Peyer's patch (tissue), 4 donors: Measurements from ENCODE around the gene ATP13A2.

Experiments used
- CTCF ChIP-seq, 6 experiments: fragments of 450-650 bp in 4 of 6; fragments of 200-600 bp in 2 of 6; sonication (generic) in 1 of 6; IDR thresholded peaks; one replicate each; pipeline ENCODE4 v1.5.1; 2017 to 2019; ENCODE audit warnings: antibody characterized with exemption in 6 of 6, mild to moderate bottlenecking in 3 of 6, moderate library complexity in 1 of 6
- POLR2A ChIP-seq, 2 donors: fragments of 450-650 bp; IDR thresholded peaks; one replicate each; pipeline ENCODE4 v1.5.1; 2017; ENCODE audit warnings: antibody characterized with exemption in 2 of 2, mild to moderate bottlenecking in 2 of 2, moderate library complexity in 2 of 2

DNA sequence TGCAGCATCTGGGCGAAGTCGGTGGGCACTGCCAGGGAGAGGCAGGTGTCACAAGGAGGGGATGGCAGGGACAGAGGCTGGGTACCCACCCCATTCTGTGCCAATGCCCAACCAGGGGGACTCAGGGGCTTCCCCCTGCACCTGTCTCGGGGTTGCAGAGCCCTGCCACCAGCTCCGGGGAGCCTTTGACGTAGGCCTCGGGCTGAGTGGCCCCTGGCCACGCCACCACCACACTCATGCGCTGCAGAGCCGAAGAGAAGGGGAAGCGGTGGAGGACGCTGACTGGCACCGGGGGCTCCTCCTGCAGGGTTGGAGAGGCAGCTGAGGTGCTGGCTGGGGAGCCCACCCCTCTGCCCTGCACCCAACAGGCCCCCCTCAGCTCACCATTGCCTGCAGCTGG lies 19.6 kb downstream of the ATP13A2 start:
- TF ChIP-seq CTCF (IDR thresholded peaks at IDR 0.05) (no peak), POLR2A (IDR thresholded peaks at IDR 0.05) (no peak)
